MM.1S (cell line): ENCODE data around the gene SKOR1.

Experiments
- EZH2 ChIP-seq: fragments of 300-600 bp; sonication (generic); optimal IDR thresholded peaks from 2 replicates; pipeline ENCODE3; 2017; ENCODE audit warnings: low read depth, mild to moderate bottlenecking, antibody characterized with exemption, low read length, mixed read lengths
- EZH2phosphoT487 ChIP-seq: fragments of 300-600 bp; sonication (generic); IDR thresholded peaks from 2 replicates; pipeline ENCODE4 v1.6.1; 2018; ENCODE audit warnings: antibody characterized with exemption, low read length
- TF ChIP-seq, protein P1 (sequence below): fragments of 300-600 bp; sonication (generic); IDR thresholded peaks from 2 replicates; pipeline ENCODE4 v1.5.1; 2016; ENCODE audit warnings: antibody characterized with exemption, low read length, mixed read lengths

DNA sequence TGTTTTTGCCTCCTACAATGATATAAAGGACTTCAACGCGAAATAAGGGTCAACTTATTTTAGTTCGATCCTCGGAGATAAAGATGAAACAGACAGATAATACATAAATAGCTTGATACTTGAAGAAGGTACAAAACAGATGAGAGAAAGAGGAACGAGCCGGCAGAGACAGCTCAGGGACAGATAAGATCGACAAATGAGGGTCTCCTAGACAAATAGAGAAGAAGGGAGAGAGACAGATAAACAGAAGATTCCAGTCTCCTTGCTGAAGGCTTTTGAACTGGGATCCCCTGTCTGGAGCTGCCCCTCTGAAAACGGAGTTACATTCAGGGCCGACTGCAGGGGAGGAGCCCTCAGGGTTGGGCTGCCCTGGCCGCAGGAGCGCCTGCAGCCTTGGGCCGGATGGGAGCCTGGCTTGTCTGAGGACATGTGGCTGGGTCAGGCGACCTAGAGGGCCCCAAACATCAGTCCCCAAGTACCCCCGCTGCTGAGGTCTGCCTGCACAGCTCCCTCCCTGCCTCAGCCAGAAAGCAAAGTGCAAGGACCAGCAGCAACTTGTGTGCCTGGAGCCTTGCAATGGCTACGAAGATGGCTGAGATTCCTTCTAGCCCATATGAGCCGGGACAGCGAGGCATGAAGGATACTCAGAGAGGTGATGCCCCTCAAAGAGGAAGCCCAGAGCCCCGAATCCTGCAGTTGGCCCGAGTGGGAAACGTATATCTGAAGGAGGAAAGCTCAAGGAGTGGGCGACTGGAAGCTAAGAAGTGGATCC is 926 bp upstream of the SKOR1 start:
- TF ChIP-seq, protein P1, sequence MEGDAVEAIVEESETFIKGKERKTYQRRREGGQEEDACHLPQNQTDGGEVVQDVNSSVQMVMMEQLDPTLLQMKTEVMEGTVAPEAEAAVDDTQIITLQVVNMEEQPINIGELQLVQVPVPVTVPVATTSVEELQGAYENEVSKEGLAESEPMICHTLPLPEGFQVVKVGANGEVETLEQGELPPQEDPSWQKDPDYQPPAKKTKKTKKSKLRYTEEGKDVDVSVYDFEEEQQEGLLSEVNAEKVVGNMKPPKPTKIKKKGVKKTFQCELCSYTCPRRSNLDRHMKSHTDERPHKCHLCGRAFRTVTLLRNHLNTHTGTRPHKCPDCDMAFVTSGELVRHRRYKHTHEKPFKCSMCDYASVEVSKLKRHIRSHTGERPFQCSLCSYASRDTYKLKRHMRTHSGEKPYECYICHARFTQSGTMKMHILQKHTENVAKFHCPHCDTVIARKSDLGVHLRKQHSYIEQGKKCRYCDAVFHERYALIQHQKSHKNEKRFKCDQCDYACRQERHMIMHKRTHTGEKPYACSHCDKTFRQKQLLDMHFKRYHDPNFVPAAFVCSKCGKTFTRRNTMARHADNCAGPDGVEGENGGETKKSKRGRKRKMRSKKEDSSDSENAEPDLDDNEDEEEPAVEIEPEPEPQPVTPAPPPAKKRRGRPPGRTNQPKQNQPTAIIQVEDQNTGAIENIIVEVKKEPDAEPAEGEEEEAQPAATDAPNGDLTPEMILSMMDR: no peak
- TF ChIP-seq EZH2phosphoT487: no peak
- TF ChIP-seq EZH2: no peak
